IPS DF 19.7 (cell line): ENCODE measurements around the gene VSTM2A.
"Not testable (repeated sequence)": the region's sequence is repeated elsewhere in the genome, so short reads cannot be mapped to it uniquely, and the experiment has no call there.

Experiments used
- DNase-seq: peaks from one replicate; pipeline ENCODE4 v3.0.0-alpha.2; 2013; ENCODE audit warnings: low read depth, low spot score

VSTM2A gene, protein sequence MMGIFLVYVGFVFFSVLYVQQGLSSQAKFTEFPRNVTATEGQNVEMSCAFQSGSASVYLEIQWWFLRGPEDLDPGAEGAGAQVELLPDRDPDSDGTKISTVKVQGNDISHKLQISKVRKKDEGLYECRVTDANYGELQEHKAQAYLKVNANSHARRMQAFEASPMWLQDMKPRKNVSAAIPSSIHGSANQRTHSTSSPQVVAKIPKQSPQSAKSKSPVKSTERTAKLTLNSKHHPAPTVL

DNA sequence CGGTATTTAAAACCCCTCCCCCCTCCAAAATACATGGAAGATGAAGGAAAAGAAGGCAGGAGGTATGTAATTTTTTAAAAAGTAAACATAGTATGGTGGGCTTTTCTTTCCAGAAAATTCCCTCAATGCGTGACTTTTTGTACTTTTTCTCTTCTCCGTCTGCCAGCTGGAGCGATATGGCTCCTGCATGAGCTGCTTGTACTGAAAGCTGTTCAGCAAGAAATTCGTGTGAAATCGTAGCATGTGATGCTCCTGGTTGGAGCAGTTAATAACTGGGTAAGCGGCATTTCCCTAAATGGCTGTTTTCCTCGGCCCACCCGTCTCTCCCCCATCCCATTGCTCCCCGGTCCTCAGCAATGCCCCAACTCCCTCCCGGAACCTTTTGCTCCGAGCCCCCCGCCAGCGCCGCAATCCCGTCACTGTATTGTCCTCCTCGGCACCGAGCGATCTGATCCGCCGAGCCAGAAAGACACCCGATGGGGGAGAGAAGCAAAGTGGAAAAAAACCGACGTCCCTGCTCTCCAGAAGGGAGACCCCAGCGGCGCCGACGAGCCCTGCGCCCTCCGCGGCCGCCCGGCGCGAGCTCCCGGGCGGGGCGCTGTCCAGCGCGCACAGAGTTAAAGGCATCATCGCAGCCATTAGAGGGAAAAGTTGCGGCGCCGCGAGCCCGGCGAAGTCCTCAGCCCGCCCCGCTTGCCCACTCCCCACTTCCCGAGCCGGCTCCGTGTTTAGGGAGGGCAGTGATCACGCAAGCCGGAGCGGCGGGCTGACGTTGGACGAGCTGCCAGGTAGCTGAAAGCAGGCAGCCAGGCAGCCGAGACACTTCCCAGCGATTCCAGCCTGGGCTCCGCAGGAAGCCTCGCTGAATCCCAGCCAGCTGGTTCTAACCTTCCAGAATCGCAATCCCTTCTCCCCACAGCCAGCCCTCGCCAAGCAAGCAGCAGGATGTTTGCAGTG is at the start of gene VSTM2A:
TSS of gene VSTM2A (plus strand) at position 707 of the 957 bp plus-strand sequence. CDS start 356 bp downstream, outside the sequence.
- DNase-seq = peak; percentile 30

DNA sequence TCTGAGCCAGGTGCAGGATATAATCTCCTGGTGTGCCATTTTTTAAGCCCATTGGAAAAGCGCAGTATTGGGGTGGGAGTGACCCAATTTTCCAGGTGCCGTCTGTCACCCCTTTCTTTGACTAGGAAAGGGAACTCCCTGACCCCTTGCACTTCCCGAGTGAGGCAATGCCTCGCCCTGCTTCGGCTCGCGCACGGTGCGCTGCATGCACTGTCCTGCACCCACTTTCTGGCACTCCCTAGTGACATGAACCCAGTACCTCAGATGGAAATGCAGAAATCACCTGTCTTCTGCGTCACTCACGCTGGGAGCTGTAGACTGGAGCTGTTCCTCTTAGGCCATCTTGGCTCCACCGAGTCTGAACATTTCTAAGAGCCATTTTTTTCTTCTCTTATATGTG is 37.6 kb upstream of the VSTM2A start:
- not testable (repeated sequence) for DNase-seq

DNA sequence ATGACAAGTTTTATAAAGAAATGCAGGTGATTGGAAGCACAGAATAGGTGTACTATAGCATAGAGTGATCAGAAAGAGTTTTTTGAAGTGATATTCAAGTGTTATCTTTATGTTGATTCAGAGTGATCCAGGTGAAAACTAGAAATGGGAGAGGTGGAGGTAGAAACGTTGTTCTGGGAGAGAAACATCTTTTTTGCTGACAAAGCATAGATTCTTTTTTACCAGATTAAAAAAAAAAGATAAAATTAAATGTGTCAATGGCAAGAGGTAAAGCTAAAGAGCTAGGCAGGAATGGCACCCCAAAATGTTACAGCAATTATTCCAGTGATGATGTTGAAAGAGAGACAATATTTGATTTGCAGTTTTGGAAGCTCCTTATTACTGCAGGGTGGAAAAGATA is 12.6 kb upstream of the VSTM2A start:
- DNase-seq = no peak

DNA sequence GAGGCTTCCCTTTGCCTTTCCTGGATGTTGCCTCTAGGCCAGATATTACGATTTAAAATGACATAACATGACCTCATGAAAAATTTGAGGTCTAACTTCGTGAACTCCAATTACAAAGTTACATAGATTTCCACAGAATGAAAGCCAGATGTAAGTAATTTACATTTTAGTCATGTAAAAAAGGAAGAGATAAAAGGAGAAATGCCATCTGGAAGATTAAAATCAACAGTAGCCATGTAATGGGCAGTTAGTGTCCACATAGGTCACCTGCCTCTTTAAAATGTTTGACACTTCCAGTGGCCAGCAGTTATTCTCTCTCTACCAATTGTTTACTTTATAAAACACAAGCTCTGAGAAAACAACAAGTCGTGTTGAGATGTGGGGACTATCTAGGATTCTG is 4.1 kb upstream of the VSTM2A start:
- DNase-seq = no peak

DNA sequence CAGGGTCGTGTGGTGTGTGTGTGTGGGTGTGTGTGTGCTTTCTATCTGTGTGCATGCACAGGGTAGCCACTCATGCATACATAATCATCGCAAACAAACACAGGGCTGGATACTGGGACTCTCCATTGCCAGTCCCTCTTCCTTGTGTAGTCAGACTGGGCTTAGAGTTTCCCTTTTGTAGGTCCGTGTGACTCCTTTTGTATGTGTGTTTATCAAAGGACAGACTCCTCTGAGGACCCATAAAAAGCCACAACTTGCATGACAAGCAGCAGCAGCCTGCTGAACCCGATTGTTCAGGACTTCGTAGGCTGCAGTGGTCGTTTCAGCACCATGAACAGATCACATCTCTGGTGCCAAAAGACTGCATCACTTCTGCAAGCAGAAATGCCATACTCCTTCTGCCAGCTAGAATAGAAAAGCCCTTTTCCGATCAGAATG is 895 bp downstream of the VSTM2A start:
- DNase-seq = peak; percentile 50

DNA sequence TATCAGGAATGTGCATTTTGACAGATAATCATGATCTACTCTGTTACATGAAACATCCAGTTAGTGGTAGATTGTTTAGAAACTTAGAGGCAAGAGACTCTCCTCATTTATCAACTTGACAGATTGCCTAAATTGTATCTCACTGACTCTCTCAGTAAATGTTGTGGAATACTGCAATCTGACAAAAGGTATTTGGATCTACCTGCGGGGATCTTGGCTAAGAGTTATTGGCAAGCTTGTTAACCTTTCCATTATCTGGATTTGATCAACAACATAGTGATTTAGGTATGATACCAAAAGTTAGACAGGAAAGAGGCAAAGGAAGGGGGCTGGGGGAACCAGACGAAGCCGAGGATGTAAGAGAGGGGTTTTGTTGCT is 2.0 kb downstream of the VSTM2A start:
- no peak for DNase-seq

DNA sequence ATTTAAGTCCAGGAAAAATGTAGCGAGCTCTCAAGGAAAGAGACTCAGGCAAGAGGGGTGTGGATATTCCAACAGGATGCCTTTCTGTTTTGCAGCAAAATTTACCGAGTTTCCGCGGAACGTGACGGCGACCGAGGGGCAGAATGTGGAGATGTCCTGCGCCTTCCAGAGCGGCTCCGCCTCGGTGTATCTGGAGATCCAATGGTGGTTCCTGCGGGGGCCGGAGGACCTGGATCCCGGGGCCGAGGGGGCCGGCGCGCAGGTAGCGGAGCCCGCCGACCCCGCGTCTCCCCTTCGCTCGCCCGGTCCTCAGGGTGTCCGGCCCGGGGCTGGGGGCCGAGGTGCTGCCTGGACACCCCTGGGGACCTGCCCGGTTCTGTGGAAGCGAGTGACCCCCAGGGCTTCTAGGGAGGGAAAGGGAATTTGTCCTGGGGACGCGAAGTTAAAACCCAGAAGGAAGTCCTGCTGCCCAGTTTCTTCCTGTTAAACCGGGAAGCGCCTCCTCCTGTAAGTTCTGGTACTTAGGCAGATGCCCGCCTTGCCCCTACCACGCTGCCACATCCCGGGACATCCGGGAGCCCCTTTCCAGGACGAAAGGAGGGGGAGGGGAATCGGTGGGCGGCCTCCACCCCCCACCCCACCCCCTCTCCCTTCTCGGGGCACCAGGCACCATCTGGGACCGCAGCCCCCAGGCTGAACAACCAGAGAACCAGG is 2.5 kb downstream of the VSTM2A start:
- DNase-seq = no peak

DNA sequence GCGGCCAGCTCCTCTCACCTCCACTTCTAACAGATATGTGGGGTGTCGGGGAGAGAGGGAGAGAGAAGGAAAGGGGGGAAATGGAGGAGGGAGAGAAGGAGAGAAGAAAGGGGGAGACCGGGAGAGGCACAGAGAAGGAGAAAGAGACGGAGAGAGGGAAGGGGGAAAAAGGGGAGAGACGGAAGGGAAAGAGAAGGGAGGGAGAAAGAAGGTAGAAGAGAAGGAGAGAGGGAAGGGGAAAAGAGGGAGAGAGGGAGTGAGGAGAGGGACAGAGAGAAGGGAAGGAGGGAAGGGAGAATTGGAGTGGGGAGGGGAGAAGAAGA is 3.0 kb downstream of the VSTM2A start:
- DNase-seq = no peak

DNA sequence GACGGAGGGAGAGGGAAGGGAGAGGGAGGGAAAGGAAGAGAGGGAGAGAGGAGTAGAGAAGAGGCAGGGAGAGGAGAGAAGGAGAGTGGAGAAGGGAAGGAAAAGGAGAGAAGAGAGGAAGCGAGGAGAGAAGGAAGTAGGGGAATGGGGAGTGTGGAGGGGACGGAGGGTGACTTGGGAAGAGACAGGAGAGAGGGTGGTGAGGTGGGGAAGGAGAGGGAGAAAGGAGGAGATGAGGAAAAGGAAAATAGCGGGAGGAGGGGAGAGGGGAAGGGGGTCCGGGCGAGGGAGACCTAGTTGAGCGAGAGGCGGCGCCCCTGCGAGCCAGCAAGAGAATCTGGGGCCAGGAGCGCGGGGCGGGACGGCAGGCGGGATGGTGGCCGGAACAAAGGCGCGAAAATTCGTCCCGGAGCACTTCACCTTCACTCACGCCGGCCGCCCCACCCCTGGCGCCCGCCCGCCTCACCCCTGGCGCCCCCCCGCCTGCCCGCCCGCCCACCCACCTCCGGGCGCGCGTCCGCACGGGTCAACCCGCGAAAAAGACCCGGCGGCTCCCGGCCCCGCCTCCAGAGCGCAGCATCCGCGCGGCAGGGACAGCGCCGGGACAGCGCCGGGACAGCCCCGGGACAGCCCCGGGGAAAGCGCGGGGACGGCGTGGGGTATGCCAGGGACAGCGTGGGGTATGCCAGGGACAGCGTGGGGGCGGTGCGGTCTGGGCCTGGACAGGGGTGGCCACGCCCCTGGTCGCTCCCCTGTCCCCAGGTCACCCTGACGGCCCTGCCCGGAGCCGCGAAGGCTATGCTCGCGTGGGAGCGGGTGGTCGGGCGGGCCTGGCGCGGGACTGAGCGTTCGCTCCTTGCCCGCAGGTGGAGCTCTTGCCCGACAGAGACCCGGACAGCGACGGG is 4.2 kb downstream of the VSTM2A start:
- no peak for DNase-seq

DNA sequence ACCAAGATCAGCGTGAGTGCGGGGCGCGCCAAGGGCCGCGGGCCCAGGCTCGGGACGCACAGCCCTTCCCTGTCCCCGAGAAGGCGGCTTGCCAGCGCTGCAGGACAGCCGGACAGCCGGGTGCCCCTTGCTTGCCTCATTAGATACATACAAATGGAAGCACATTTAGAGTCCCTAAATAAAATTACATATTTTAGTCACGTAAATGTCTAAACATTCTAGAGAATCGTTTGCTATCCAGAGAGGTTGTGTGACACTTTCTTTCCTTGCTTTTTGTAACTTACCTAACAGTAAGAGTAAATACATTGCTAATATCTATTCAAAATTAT is 4.8 kb downstream of the VSTM2A start:
- no peak for DNase-seq

DNA sequence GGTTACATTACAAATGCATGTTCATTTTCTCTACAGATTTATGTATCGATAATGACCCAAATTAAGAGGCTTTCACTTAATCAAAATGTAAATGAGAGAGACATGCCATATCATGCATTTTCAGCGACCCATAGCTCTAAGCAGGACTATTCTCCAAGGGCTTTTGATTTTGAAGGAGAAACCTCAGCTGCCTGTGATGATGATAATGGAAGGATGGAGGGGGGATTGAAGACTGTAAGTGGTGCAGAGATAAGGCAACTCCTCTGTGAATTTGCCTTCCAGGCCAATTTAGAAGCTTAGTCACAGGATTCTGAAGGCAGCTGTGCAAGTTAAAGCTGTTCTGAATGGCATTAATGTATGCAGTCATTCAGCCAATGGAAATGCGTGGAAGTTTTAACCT is 8.3 kb downstream of the VSTM2A start:
- DNase-seq = no peak

DNA sequence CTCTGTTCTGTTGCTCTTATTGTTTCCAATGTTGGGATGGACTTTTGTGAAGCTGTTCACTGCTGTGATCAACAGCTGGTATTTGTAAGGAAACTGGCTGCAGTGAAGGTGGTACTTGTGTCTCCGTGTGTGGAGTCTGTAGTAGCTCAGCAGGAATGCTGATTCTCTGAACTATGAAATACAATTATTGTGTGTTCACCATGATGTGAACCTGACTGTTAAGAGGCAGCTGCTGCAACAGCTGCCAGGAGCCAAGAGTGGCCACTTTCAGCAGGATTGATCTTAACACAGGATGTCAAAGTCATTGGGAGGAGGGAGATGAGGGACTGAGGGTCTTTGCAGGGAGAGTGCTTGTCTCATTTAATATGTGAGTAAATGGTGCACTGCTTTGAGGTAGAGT is 13.9 kb downstream of the VSTM2A start:
- DNase-seq = no peak

DNA sequence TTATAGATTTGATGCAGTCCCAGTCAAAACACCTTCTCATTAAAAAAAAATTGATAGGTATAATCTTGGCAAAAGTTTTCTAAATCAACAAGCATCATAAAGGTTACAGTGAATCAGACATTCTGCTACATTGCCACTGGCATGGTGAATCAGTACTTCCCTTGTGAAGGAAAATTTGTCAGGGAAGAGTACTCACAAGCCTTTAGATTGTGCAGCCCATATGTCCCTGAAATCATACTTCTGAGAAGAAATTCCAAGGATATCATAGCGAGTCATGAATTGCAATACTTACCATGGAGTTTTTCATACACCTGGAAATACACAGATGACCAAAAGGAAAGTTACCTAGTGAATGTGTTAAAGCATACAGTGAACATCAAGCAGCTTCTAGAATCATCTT is 17.2 kb downstream of the VSTM2A start:
- no peak for DNase-seq

DNA sequence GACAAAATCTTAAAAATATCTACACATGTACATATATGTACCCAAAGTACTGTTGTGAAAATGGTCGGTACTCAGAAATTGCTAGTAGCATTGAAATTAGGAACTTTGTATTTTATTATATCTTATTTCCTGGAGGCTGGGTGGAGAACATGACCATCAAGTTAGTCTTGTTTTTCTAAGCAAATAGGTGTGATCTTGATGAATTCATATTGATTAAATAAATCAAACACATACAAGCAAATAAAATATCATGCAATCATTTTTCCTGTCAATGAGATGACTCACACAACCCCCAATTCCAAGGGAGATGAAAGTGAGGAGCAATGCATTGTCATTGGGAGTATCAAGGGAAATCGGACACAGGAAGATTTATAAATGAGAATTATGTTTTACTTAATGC is 18.0 kb downstream of the VSTM2A start:
- no peak for DNase-seq

DNA sequence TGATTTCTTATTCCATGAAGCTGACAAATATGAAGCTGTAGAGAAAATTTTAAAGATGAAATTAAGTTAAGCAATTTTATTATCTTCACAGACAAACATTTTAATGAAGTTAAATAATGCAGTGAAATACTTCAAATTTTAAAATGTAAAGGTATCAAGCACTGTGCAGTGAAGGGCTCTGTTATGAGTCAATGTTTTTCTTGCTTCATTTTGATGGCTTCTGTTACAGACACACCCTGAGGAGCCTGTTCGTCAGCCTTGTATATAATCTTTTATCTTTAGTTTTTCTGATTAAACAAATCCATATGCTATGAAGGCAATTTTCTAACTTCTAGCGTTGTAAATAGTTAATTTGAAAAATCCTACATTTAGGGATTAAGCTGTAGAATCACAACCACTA is 18.5 kb downstream of the VSTM2A start:
- no peak for DNase-seq

DNA sequence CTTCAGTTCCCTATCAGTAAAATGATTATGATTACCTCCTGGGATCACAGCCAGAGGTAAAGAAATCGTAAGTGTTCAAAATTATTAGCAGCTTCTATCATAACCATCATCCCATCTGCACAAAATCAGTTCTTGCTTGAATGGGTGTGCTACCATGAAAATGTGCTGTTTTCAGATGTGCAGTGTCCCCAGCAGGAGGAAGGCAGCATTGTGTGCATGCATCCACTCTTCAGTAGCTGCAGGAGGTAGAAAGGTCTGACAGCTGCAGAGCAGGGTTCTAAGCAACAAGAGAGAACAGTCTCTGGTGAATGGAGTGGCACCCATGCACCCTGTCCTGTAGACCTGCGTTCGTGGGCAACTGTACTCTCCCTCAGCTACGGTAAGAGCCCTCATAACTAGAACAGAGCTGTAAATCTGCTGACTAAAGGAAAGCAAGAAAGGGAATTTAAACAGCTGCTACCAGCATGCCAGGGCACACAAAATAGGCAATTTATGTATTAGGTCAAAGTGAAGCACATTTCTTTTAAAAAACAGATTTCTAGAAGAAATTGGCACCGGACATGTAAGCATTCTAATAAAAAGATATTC is 21.2 kb downstream of the VSTM2A start:
- DNase-seq = no peak

DNA sequence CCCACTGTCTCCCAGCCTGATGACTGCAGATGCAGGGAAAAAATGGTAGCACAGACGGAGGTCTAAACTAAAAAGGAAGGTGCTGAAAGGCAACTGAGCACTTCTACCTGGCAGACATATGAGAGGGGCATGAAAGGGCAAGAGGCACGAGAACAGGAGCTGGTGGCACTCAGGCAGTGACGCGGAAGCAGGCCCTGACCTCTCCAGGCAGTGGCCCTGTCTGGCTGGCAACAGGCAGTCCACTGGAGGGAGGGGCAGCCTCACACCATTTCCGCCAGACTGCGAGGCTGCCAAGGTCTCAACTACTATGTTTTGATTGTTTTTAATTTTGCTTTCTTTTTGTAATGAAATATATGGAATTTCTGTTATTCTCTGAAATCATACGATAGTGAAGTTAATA is 23.3 kb downstream of the VSTM2A start:
- DNase-seq = no peak

DNA sequence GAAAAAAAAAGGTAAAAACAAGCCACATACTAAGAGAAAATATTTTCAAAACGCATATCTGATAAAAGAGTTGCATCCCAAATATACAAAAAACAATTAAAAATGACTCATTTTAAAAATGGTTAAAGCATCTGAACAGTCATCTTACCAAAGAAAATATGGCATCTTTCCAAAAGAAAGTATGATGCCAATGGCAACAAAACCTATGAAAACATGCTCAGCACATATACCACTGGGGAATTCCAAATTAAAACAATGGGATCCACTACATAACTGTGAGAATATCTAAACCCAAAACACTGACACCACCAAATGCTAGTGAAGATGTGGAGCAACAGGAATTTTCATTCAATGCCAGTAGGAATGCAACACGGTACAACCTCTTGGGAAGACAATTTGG is 39.3 kb downstream of the VSTM2A start:
- no peak for DNase-seq

DNA sequence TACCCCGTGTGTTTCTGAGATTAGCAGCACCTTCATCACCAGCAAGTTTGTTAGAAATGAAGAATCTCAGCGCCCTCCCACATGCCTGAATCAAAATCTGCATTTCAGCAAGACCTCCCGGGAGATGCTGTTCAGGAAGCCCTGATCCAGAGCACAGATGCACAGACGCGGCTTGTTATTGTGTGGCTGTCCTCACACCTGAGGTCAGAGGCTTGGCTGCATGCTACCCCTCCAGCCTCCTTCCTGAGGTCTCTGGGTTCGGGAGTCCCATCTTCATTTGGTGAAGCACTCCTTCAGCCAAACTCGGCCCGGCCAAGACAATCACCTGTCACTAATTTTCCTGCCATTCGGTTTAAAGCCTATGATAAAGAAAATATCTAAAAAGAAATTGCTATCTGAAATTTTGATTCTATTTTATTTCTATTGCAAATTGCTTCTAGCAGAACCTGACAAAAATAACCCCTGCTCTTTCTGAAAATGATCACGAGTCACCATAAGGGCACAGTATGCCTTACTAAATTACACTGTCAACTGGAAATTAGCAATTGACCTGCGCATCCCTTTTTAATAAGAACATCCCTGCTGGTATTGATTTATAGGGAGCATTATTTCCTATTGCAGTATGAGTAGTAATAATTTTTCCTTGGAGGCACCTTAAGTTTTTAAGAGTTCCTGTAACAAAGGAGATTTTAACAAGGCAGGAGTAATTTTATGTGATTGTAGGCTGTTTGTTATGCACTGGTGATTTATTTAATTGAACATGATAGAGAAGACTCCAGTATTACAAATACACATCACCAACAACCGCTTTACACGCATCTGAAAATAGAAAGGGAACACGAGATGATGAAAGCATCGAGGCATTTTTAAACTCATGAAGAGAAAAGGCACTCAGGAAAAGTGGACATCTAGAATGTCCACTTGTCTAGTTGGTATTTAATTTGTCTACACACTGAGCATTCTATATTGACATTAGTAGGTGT is 49.5 kb downstream of the VSTM2A start:
- no peak for DNase-seq

DNA sequence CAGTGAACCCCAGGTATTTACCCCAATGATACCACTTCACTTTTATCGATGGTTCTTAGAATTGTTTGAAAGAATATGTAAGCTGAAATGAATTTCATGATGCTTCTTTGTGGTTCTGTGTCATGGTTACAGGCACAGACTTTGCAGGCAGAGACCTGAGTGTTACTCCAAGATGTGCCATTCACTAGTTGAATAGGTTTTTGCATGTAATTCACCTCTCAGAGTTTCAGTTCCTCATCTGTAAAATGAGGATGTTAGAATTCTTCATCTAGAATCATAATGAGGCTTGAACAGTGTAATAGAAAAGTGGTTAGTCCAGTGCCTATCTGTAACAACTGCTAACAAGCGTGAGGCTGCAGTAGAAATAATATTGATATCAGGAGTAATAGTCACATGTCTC is 54.6 kb downstream of the VSTM2A start:
- no peak for DNase-seq
